H1 (cell line): ENCODE measurements around the gene KLHDC7B. TPM values are rescaled to one million over a fixed set of nuclear protein-coding genes. Genes with fewer than 3 reads are reported as not detected.

Experiments used
- CTCF ChIA-PET: fragments of 300-600 bp; sonication (Branson Sonifier 250); formaldehyde crosslinking; loops from one replicate; lab custom pipeline; 2021; ENCODE audit not compliant: partially characterized antibody; lab: Charles Lee
- POLR2A ChIA-PET: fragments of 300-600 bp; sonication (Branson Sonifier 250); formaldehyde crosslinking; loops from one replicate; lab custom pipeline; 2021; ENCODE audit warnings: inconsistent platforms; ENCODE audit not compliant: partially characterized antibody; lab: Charles Lee
- DNase-seq, 2 experiments: peaks; one replicate each; pipeline versions ENCODE4 v3.0.0 to v3.0.0-alpha.2; 2010 to 2022; ENCODE audit warnings: low spot score in 2 of 2, low read depth in 1 of 2, mixed read lengths in 1 of 2
- FAIRE-seq: peaks from 2 replicates; lab custom pipeline; 2011; peaks lifted over from hg19 to GRCh38; lab: Jason Lieb, UNC
- H2AFZ ChIP-seq: 2 replicates; pipeline ENCODE4 v1.8.1; 2012; ENCODE audit warnings: low read length, inconsistent platforms
- H2AK5ac ChIP-seq: 2 replicates; pipeline ENCODE4 v1.6.1; 2013; ENCODE audit warnings: low read depth, low read length
- H2BK120ac ChIP-seq: replicated peaks from 2 replicates; pipeline ENCODE3; 2013; ENCODE audit warnings: low read depth, low read length, inconsistent platforms
- H2BK12ac ChIP-seq: 2 replicates; pipeline ENCODE4 v1.6.1; 2013; ENCODE audit warnings: low read depth, low read length
- H2BK15ac ChIP-seq: 2 replicates; pipeline ENCODE4 v1.6.1; 2013; ENCODE audit warnings: low read length
- H2BK20ac ChIP-seq: 2 replicates; pipeline ENCODE4 v1.6.1; 2013; ENCODE audit warnings: low read length
- H2BK5ac ChIP-seq: 2 replicates; pipeline ENCODE4 v1.6.1; 2013; ENCODE audit warnings: low read depth, low read length
- H3K14ac ChIP-seq: 2 replicates; pipeline ENCODE4 v1.6.1; 2013; ENCODE audit warnings: inconsistent platforms; ENCODE audit not compliant: insufficient read length
- H3K18ac ChIP-seq: 2 replicates; pipeline ENCODE4 v1.6.1; 2013; ENCODE audit warnings: low read length; ENCODE audit errors: extremely low read depth
- H3K23ac ChIP-seq: 2 replicates; pipeline ENCODE4 v1.6.1; 2013; ENCODE audit warnings: inconsistent platforms; ENCODE audit not compliant: insufficient read length
- H3K23me2 ChIP-seq: 2 replicates; pipeline ENCODE4 v1.6.1; 2013; ENCODE audit warnings: low read depth, low read length
- H3K27ac ChIP-seq: 2 replicates; pipeline ENCODE4 v1.6.1; 2011; ENCODE audit warnings: low read depth, low read length, inconsistent platforms
- H3K27me3 ChIP-seq, 4 experiments: replicated peaks in 1 of 4; 1 replicate in 1 of 4; 2 replicates in 3 of 4; pipeline versions ENCODE4 v1.6.1 to v1.8.1; 2011 to 2013; ENCODE audit warnings: low read length in 3 of 4, mild to moderate bottlenecking in 3 of 4, inconsistent platforms in 2 of 4, mixed read lengths in 2 of 4, moderate library complexity in 1 of 4; ENCODE audit not compliant: control insufficient read depth in 3 of 4, insufficient read depth in 3 of 4; ENCODE audit errors: extremely low read depth in 1 of 4
- H3K36me3 ChIP-seq, 4 experiments: 2 replicates each; pipeline versions ENCODE4 v1.6.1 to v1.8.1; 2011 to 2013; ENCODE audit warnings: mild to moderate bottlenecking in 4 of 4, low read length in 3 of 4, moderate library complexity in 2 of 4, control low read depth in 1 of 4, inconsistent platforms in 1 of 4; ENCODE audit not compliant: insufficient read depth in 4 of 4, control insufficient read depth in 2 of 4
- H3K4ac ChIP-seq: replicated peaks from 2 replicates; pipeline ENCODE3; 2013; ENCODE audit warnings: low read length, low read depth, mixed read lengths, inconsistent platforms; ENCODE audit not compliant: insufficient read length
- H3K4me1 ChIP-seq, 4 experiments: replicated peaks in 1 of 4; 1 replicate in 1 of 4; 2 replicates in 3 of 4; pipeline versions ENCODE4 v1.6.1 to v1.8.1; 2011 to 2013; ENCODE audit warnings: low read length in 3 of 4, inconsistent platforms in 2 of 4, mixed read lengths in 1 of 4; ENCODE audit not compliant: insufficient read depth in 4 of 4, control insufficient read depth in 3 of 4
- H3K4me2 ChIP-seq, 2 experiments: 2 replicates each; pipeline versions ENCODE4 v1.6.1 to v1.8.1; 2011 to 2013; ENCODE audit warnings: low read depth in 2 of 2, low read length in 2 of 2, control low read depth in 1 of 2, inconsistent platforms in 1 of 2, mild to moderate bottlenecking in 1 of 2; ENCODE audit not compliant: insufficient read depth in 1 of 2
- H3K4me3 ChIP-seq, 4 experiments: fragments of 200-600, 300-600 bp in 1 of 4; sonication (generic), shearing (Covaris generic), sonication (Bioruptor Twin) in 1 of 4; 2 replicates each; pipeline versions ENCODE4 v1.5.1 to v1.8.1; 2011 to 2016; ENCODE audit warnings: low read length in 4 of 4, low read depth in 3 of 4, control low read depth in 2 of 4, inconsistent platforms in 2 of 4, mild to moderate bottlenecking in 2 of 4, mixed read lengths in 1 of 4, moderate library complexity in 1 of 4; ENCODE audit not compliant: insufficient read depth in 2 of 4; ENCODE audit errors: extremely low read depth in 1 of 4
- H3K56ac ChIP-seq: replicated peaks from 2 replicates; pipeline ENCODE3; 2013; ENCODE audit warnings: low read depth, mild to moderate bottlenecking, mixed read lengths, low read length, inconsistent platforms; ENCODE audit not compliant: insufficient read length
- H3K79me1 ChIP-seq: 2 replicates; pipeline ENCODE4 v1.6.1; 2013; ENCODE audit warnings: low read depth, low read length, control low read depth
- H3K79me2 ChIP-seq, 2 experiments: 2 replicates each; pipeline versions ENCODE4 v1.6.1 to v1.8.1; 2012 to 2013; ENCODE audit warnings: low read length in 2 of 2, mild to moderate bottlenecking in 2 of 2, inconsistent platforms in 1 of 2; ENCODE audit not compliant: insufficient read depth in 2 of 2, control insufficient read depth in 1 of 2
- H3K9ac ChIP-seq, 4 experiments: replicated peaks in 1 of 4; 1 replicate in 1 of 4; 2 replicates in 3 of 4; pipeline versions ENCODE4 v1.6.1 to v1.8.1; 2011 to 2013; ENCODE audit warnings: low read depth in 3 of 4, low read length in 3 of 4, control low read depth in 2 of 4, mild to moderate bottlenecking in 2 of 4, moderate library complexity in 2 of 4, inconsistent platforms in 1 of 4; ENCODE audit errors: extremely low read depth in 1 of 4
- H3K9me3 ChIP-seq, 2 experiments: 2 replicates each; pipeline versions ENCODE4 v1.6.1 to v1.8.1; 2012 to 2013; ENCODE audit warnings: mild to moderate bottlenecking in 2 of 2, moderate library complexity in 2 of 2, control low read depth in 1 of 2, inconsistent platforms in 1 of 2, low read depth in 1 of 2, low read length in 1 of 2, mixed read lengths in 1 of 2; ENCODE audit not compliant: insufficient read depth in 2 of 2
- H4K20me1 ChIP-seq, 2 experiments: replicated peaks in 1 of 2; 2 replicates each; pipeline versions ENCODE3 to v1.8.1; 2011 to 2013; ENCODE audit warnings: inconsistent platforms in 2 of 2, low read length in 2 of 2, mild to moderate bottlenecking in 1 of 2; ENCODE audit not compliant: insufficient read depth in 2 of 2, control insufficient read depth in 1 of 2
- H4K5ac ChIP-seq: 2 replicates; pipeline ENCODE4 v1.6.1; 2013; ENCODE audit warnings: low read length, low read depth, mixed read lengths, inconsistent platforms; ENCODE audit not compliant: insufficient read length
- H4K8ac ChIP-seq: 2 replicates; pipeline ENCODE4 v1.8.0; 2013; ENCODE audit warnings: mild to moderate bottlenecking, moderate library complexity, low read length, inconsistent platforms; ENCODE audit not compliant: insufficient read depth; ENCODE audit errors: extremely low read depth
- H4K91ac ChIP-seq: replicated peaks from 2 replicates; pipeline ENCODE3; 2013; ENCODE audit warnings: low read length, mixed read lengths, inconsistent platforms; ENCODE audit not compliant: insufficient read length
- CHD1 ChIP-seq: IDR thresholded peaks from 2 replicates; pipeline ENCODE4 v1.6.1; 2012; ENCODE audit warnings: low read depth, low read length, improper control_type of control experiment
- FOSL1 ChIP-seq: IDR thresholded peaks from 2 replicates; pipeline ENCODE4 v1.6.1; 2011; ENCODE audit warnings: mild to moderate bottlenecking, low read depth, low read length, moderate library complexity; ENCODE audit not compliant: insufficient read depth
- HDAC2 ChIP-seq, 2 experiments: fragments of 300-600 bp in 1 of 2; sonication (generic) in 1 of 2; IDR thresholded peaks; 2 replicates each; pipeline ENCODE4 v1.6.1; 2011 to 2012; ENCODE audit warnings: low read depth in 2 of 2, low read length in 2 of 2, mild to moderate bottlenecking in 2 of 2, moderate library complexity in 2 of 2, borderline replicate concordance in 1 of 2, inconsistent platforms in 1 of 2
- SAP30 ChIP-seq: fragments of 300-600 bp; sonication (generic); IDR thresholded peaks from 2 replicates; pipeline ENCODE4 v1.7.1; 2012; ENCODE audit warnings: low read length, moderate library complexity, mild to moderate bottlenecking, inconsistent platforms; ENCODE audit not compliant: insufficient read depth, insufficient replicate concordance
- SUZ12 ChIP-seq: fragments of 200-600 bp; sonication (generic); IDR thresholded peaks from 2 replicates; pipeline ENCODE4 v1.6.1; 2012; ENCODE audit warnings: mild to moderate bottlenecking, inconsistent platforms, low read length, moderate library complexity, mixed read lengths
- YY1 ChIP-seq: IDR thresholded peaks from 2 replicates; pipeline ENCODE4 v1.6.1; 2011; ENCODE audit warnings: low read depth, mild to moderate bottlenecking, low read length
- ZNF274 ChIP-seq: IDR thresholded peaks from 2 replicates; pipeline ENCODE4 v1.7.0; 2012; ENCODE audit warnings: low read length, borderline replicate concordance; ENCODE audit errors: extremely low read depth
- WGBS, 2 experiments: shearing (Covaris generic) in 1 of 2; methylation state at CpG; one replicate each; pipeline versions ENCODE4 v1.1.6 to v1.1.7; 2013 to 2015; ENCODE audit warnings: low lambda C conversion rate in 2 of 2, mixed read lengths in 2 of 2, inconsistent platforms in 1 of 2, low coverage in 1 of 2, missing lambda C conversion rate in 1 of 2; ENCODE audit not compliant: insufficient replicate concordance in 2 of 2, insufficient coverage in 1 of 2, insufficient read length in 1 of 2; ENCODE audit errors: extremely low coverage in 1 of 2, missing lambda C conversion rate in 1 of 2; 5-methylcytosine and 5-hydroxymethylcytosine counted together
- long read RNA-seq, 2 experiments: library from RNA in 1 of 2; library from capped mRNA in 1 of 2; stranded (forward); transcript quantifications; one replicate each; pipeline ENCODE4 v2.0.0, GENCODE V29; 2021; ENCODE audit warnings: inconsistent platforms in 1 of 2
- polyA minus RNA-seq, 3 experiments: library from RNA; depleted of rRNA, polyadenylated mRNA; stranded (reverse); fragments of >200 nt; gene quantifications; 1 replicate in 2 of 3; 2 replicates in 1 of 3; pipeline ENCODE4 v1.2.3, GENCODE V29; 2011
- polyA plus RNA-seq, 7 experiments: library from polyadenylated mRNA; depleted of rRNA in 3 of 7; stranded (reverse) in 5 of 7; unstranded in 2 of 7; fragments of >200 nt in 5 of 7; fragments of 200-250 nt in 2 of 7; gene quantifications; 1 replicate in 5 of 7; 2 replicates in 1 of 7; 4 replicates in 1 of 7; pipeline versions ENCODE4 v1.2.1 to v1.2.3, GENCODE V29; 2011 to 2013; ENCODE audit warnings: missing spikeins in 2 of 7, mixed read lengths in 2 of 7
- total RNA-seq: library from RNA; stranded (reverse); fragmentation: NEBNext Ultra II Directional; extraction: Animal tissue kit (Norgen Biotek cat#: 25700); gene quantifications from 2 replicates; pipeline ENCODE4 v1.2.1, GENCODE V29; 2021

Gene KLHDC7B
- total RNA-seq = not detected in 2 replicates
- polyA plus RNA-seq (2011; rRNA removed) = not detected in 2 replicates
- polyA plus RNA-seq (2011; cell fraction: cytosol; rRNA removed) = not detected
- not detected for polyA plus RNA-seq (2011; cell fraction: nucleus; rRNA removed)
- not detected in 4 replicates for polyA plus RNA-seq (2012, experiment 1 of 2)
- polyA plus RNA-seq (2012, experiment 2 of 2) = not detected
- polyA plus RNA-seq (2013, experiment 1 of 2) = not detected
- polyA plus RNA-seq (2013, experiment 2 of 2) = not detected
- polyA minus RNA-seq (2011; rRNA and poly(A)+ RNA removed) = not detected in 2 replicates
- polyA minus RNA-seq (2011; cell fraction: cytosol; rRNA and poly(A)+ RNA removed) = not detected
- not detected for polyA minus RNA-seq (2011; cell fraction: nucleus; rRNA and poly(A)+ RNA removed)
- long read RNA-seq, experiment 1 = 0 reads
- long read RNA-seq, experiment 2 = 0 reads

GRCh38 chr22:50545522-50546325, at the start of gene KLHDC7B:
Gene KLHDC7B, plus strand, starts transcription at chr22:50545899. Its CDS starts 345 bp downstream, at chr22:50546244.
- no peak within 1 kb of the TSS for H2BK15ac ChIP-seq
- H3K4ac ChIP-seq = no peak within 1 kb of the TSS
- H3K79me1 ChIP-seq = no peaks in the 10 kb centered on the region
- WGBS, 2 experiments = 88% methylated on average over 10 of the region's 10 CpGs; no CpG with 5 or more reads in 1 of the 2 experiments
- no peak for DNase-seq
- no peak within 1 kb of the TSS for H3K18ac ChIP-seq
- H4K5ac ChIP-seq = no peak within 1 kb of the TSS
- H2BK20ac ChIP-seq = peak within 1 kb of the TSS; percentile 61; the same call in 1 of the 2 replicates
- no peak for FAIRE-seq
- H4K91ac ChIP-seq = no peak within 1 kb of the TSS
- H3K36me3 ChIP-seq = no peaks in the 10 kb centered on the region
- H3K9ac ChIP-seq = no peak within 1 kb of the TSS
- no peak within 1 kb of the TSS for H2AFZ ChIP-seq
- no peaks in the 10 kb centered on the region for H3K79me2 ChIP-seq
- no peaks in the 10 kb centered on the region for H3K9me3 ChIP-seq
- ChIA-PET CTCF (interaction anchor here (0.6 to 2.5 kb wide), 6 partner anchors 10 to 346 kb away, joined by 3 to 9 read pairs (median 4); partner anchors contain the start of genes SCO2 and SYCE3), POLR2A (interaction anchor here (0.9 kb wide), 1 partner anchor 403 kb away, joined by 3 read pairs; no protein-coding TSS in a partner anchor)
- TF ChIP-seq ZNF274 (no peak), SAP30 (no peak), FOSL1 (no peak), HDAC2 (IDR thresholded peaks at IDR 0.05; ENCODE audit: borderline replicate concordance in 1 of 2, low read depth in 2 of 2, low read length in 2 of 2) (no peak), CHD1 (no peak), SUZ12 (no peak), YY1 (no peak)
- no peak within 1 kb of the TSS for H3K27ac ChIP-seq
- 0 out of 4 replicates have a peak within 1 kb of the TSS, but pooled peaks of 1 of the 2 experiments have one; percentile 13 for H3K4me2 ChIP-seq
- no peaks in the 10 kb centered on the region for H3K23me2 ChIP-seq
- H3K4me1 ChIP-seq = peaks cover 0 to 5% (median 1%) of the 10 kb centered on the region in 4 experiments; a peak in 2 of 7 replicates
- no peaks in the 10 kb centered on the region for H4K20me1 ChIP-seq
- no peak within 1 kb of the TSS for H2AK5ac ChIP-seq
- H3K4me3 ChIP-seq = no peak within 1 kb of the TSS; a peak in 1 of 8 replicates
- H2BK12ac ChIP-seq = peak within 1 kb of the TSS; percentile 17; the same call in 1 of the 2 replicates
- no peak within 1 kb of the TSS for H2BK120ac ChIP-seq
- peaks cover 0 to 13% (median 6%) of the 10 kb centered on the region in 4 experiments; a peak in 5 of 7 replicates for H3K27me3 ChIP-seq
- peak within 1 kb of the TSS; percentile 78; the same call in 1 of the 2 replicates for H4K8ac ChIP-seq
- H3K23ac ChIP-seq = no peak within 1 kb of the TSS
- no peak within 1 kb of the TSS for H2BK5ac ChIP-seq
- no peak within 1 kb of the TSS for H3K56ac ChIP-seq
- no peak within 1 kb of the TSS for H3K14ac ChIP-seq
